GM10847 (cell line): ENCODE measurements around the gene FKBP10.

ENCODE experiments used
- POLR2A ChIP-seq: IDR thresholded peaks from 2 replicates; pipeline ENCODE4 v1.6.1; 2011; ENCODE audit not compliant: insufficient read length; ENCODE audit errors: extremely low read depth

FKBP10 gene

GRCh38 chr17:41812381-41813151 is at the start of gene FKBP10:
Gene FKBP10 (plus strand): TSS chr17:41813004. CDS start chr17:41813035, 31 bp downstream.
- TF ChIP-seq POLR2A, result no peak

GRCh38 chr17:41763327-41763726 is 49.5 kb upstream of the FKBP10 start:
- TF ChIP-seq POLR2A, result no peak

- no peak for TF ChIP-seq POLR2A
Observed at GRCh38 chr17:41766135-41766534, 46.7 kb upstream of the FKBP10 start.

- no peak for TF ChIP-seq POLR2A
Observed at GRCh38 chr17:41767324-41768042, 45.3 kb upstream of the FKBP10 start.

GRCh38 chr17:41768682-41769288 is 44.0 kb upstream of the FKBP10 start:
- TF ChIP-seq POLR2A, result no peak

- TF ChIP-seq POLR2A, result no peak
Observed at GRCh38 chr17:41769346-41769862, 43.4 kb upstream of the FKBP10 start.

GRCh38 chr17:41769985-41770384 is 42.8 kb upstream of the FKBP10 start:
- no peak for TF ChIP-seq POLR2A

GRCh38 chr17:41771389-41772206 is 41.2 kb upstream of the FKBP10 start:
- TF ChIP-seq POLR2A, result no peak

- no peak for TF ChIP-seq POLR2A
Observed at GRCh38 chr17:41772218-41772585, 40.6 kb upstream of the FKBP10 start.

GRCh38 chr17:41772586-41773189 is 40.1 kb upstream of the FKBP10 start:
- no peak for TF ChIP-seq POLR2A

GRCh38 chr17:41773190-41773588 is 39.6 kb upstream of the FKBP10 start:
- no peak for TF ChIP-seq POLR2A

- no peak for TF ChIP-seq POLR2A
Observed at GRCh38 chr17:41773731-41774193, 39.0 kb upstream of the FKBP10 start.

GRCh38 chr17:41775394-41776226 is 37.2 kb upstream of the FKBP10 start:
- TF ChIP-seq POLR2A, result no peak

GRCh38 chr17:41777157-41777573 is 35.6 kb upstream of the FKBP10 start:
- no peak for TF ChIP-seq POLR2A
